OCI-LY3 (cell line): ENCODE data around the gene INTS11.

Experiments
- EZH2phosphoT487 ChIP-seq: fragments of 200-600 bp; shearing (Covaris generic); IDR thresholded peaks from 2 replicates; pipeline ENCODE4 v1.6.1; 2018; ENCODE audit warnings: antibody characterized with exemption, mixed run types, low read depth
- TF ChIP-seq, protein P1 (sequence below): fragments of 200-600, 300-600 bp; sonication (generic); IDR thresholded peaks from 2 replicates; pipeline ENCODE4 v1.5.1; 2014; ENCODE audit warnings: antibody characterized with exemption, low read length, low read depth

DNA sequence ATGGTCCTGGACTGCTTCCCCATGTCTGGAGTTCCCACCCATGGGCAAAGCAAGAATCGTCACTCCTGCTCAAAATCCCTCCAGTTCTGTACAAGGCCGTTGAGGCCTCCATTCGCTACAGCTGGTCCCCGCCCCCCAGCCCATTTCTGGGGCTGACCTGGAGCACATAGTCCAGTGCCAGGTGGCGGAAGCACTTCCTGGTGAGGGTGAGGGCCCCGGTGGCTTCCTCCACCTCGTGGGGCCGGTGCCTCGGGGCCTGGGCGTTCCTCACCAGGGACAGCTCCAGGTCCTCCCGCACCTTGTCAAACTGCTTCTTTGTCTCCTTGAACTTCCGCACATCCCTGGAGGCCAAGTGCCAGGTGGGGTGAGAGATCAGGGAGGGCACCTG lies 24.1 kb downstream of the INTS11 start:
- TF ChIP-seq, protein P1, sequence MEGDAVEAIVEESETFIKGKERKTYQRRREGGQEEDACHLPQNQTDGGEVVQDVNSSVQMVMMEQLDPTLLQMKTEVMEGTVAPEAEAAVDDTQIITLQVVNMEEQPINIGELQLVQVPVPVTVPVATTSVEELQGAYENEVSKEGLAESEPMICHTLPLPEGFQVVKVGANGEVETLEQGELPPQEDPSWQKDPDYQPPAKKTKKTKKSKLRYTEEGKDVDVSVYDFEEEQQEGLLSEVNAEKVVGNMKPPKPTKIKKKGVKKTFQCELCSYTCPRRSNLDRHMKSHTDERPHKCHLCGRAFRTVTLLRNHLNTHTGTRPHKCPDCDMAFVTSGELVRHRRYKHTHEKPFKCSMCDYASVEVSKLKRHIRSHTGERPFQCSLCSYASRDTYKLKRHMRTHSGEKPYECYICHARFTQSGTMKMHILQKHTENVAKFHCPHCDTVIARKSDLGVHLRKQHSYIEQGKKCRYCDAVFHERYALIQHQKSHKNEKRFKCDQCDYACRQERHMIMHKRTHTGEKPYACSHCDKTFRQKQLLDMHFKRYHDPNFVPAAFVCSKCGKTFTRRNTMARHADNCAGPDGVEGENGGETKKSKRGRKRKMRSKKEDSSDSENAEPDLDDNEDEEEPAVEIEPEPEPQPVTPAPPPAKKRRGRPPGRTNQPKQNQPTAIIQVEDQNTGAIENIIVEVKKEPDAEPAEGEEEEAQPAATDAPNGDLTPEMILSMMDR = no peak
- no peak for TF ChIP-seq EZH2phosphoT487
